ENCODE measurements around the gene CD52. TPM values are rescaled to one million over a fixed set of nuclear protein-coding genes. Genes with fewer than 3 reads are reported as not detected.

The CD52 gene
- polyA plus RNA-seq, 1 of the 3 experiments (the other 2 are of a cell fraction): not detected

DNA sequence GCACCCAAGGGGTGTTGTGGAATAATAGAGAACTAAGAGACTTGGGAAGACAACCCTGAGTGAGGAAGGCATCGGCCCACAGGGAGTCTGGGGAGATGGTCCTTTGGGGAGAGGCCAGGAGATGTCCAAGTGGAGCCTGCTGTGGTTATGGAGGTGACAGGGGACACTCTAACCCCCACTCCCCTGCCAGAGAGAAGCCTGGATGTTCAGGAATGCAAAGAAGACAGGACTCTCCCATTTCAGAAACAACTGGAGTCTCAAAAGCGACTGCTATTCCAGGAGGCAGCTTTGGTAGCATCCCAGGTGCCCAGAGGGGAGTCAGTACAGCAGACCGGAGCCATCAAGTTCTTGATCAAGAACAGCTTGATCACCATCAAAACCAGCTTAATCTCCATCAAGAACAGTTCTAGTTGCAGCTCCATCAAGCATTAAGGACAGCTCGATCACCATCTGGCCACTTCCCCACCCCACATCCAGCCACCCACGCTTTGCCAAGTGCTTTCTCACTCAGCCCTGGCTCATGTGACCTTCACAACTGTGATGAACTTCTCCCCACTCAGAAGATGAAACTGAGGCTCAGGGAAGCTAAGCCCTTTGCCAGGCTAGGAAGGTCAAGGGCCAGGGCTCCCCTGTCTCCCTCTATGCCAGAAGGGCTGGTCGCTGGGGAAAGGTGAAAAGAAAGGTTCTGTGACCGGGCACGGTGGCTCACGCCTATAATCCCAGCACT, 743 bp downstream of the CD52 start:
- no peak overlapping the region for H3K4me2 ChIP-seq
- peaks cover 8% of the 10 kb centered on the region; the same call in 1 of the 2 replicates for H3K27me3 ChIP-seq (ENCODE audit: insufficient read depth)
- ChIA-PET CTCF (interaction anchor here (1.0 to 10.4 kb wide), 5 partner anchors 11 to 85 kb away, joined by 3 to 213 read pairs (median 4); partner anchors contain the start of genes CEP85 and SH3BGRL3), POLR2A (no interaction called here)
- no peaks in the 10 kb centered on the region for H3F3A ChIP-seq (replicated peaks; ENCODE audit: insufficient read depth)
- TF ChIP-seq RXRA (IDR thresholded peaks at IDR 0.05; ENCODE audit: borderline replicate concordance, low read depth) (no peak), JUND (IDR thresholded peaks at IDR 0.05) (no peak), MEF2A (IDR thresholded peaks at IDR 0.05; ENCODE audit: borderline replicate concordance, low read depth) (no peak), EP300 (IDR thresholded peaks at IDR 0.05; ENCODE audit: borderline replicate concordance in 1 of 2, low read depth in 1 of 2, low read length in 1 of 2) (no peak), CHD2 (IDR thresholded peaks at IDR 0.05; ENCODE audit: low read length, partially characterized antibody) (no peak), SMC3 (IDR thresholded peaks at IDR 0.05; ENCODE audit: low read depth, low read length) (no peak), IRF3 (IDR thresholded peaks at IDR 0.05; ENCODE audit: low read depth, low read length) (no peak)
- TF ChIP-seq, protein P1, sequence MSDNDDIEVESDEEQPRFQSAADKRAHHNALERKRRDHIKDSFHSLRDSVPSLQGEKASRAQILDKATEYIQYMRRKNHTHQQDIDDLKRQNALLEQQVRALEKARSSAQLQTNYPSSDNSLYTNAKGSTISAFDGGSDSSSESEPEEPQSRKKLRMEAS (IDR thresholded peaks at IDR 0.05; ENCODE audit: low read depth): no peak
- H4K20me1 ChIP-seq (ENCODE audit: insufficient read depth): no peaks in the 10 kb centered on the region
- no peak overlapping the region for H3K9ac ChIP-seq
- no peaks in the 10 kb centered on the region for H3K9me3 ChIP-seq
- no peak overlapping the region for H3K4me3 ChIP-seq (ENCODE audit: low read depth in 2 of 2, low read length in 1 of 2)
- no peaks in the 10 kb centered on the region for H3K36me3 ChIP-seq (replicated peaks in 1 of 2; ENCODE audit: control insufficient read depth in 1 of 2, insufficient read depth in 2 of 2, low read length in 1 of 2)
- H2AFZ ChIP-seq (ENCODE audit: low read depth): no peak overlapping the region
- peaks cover 0 to 3% of the 10 kb centered on the region in 2 experiments; a peak in 1 of 4 replicates for H3K4me1 ChIP-seq (ENCODE audit: control insufficient read depth in 1 of 2, insufficient read depth in 2 of 2, low read depth in 1 of 2, low read length in 1 of 2)
- 75% methylated on average over 7 of the region's 9 CpGs for WGBS (ENCODE audit: low lambda C conversion rate)
- H3K79me2 ChIP-seq (ENCODE audit: insufficient read depth): no peaks in the 10 kb centered on the region
- DNase-seq: no peak
- no peak overlapping the region for H3K27ac ChIP-seq (ENCODE audit: low read depth in 2 of 2, low read length in 1 of 2)
- H3K9me2 ChIP-seq: no peaks in the 10 kb centered on the region

- H2AFZ ChIP-seq (ENCODE audit: low read depth): no peak overlapping the region
- POLR2A ChIA-PET: interaction anchor here (1.3 kb wide), 1 partner anchor 150 kb away, joined by 3 read pairs; no protein-coding TSS in a partner anchor
Observed at GRCh38 chr1:26320896-26321295, 3.1 kb downstream of the CD52 start.

More at GRCh38 chr1:26320896-26321295, 3.1 kb downstream of the CD52 start:
- H3K4me3 ChIP-seq (ENCODE audit: low read depth in 2 of 2, low read length in 1 of 2): no peak overlapping the region
- CTCF ChIA-PET: interaction anchor here (0.6 to 10.4 kb wide), 25 partner anchors 10 to 220 kb away, joined by 3 to 213 read pairs (median 8); partner anchors contain the start of genes CEP85, CRYBG2, SH3BGRL3 and UBXN11
- no peak overlapping the region for H3K4me2 ChIP-seq
- no CpG with 5 or more reads among the region's 2 CpGs for WGBS (ENCODE audit: low lambda C conversion rate)
- no peaks in the 10 kb centered on the region for H3K9me2 ChIP-seq
- H3K4me1 ChIP-seq (ENCODE audit: control insufficient read depth in 1 of 2, insufficient read depth in 2 of 2, low read depth in 1 of 2, low read length in 1 of 2): peaks cover 0 to 3% of the 10 kb centered on the region in 2 experiments; a peak in 1 of 4 replicates
- no peak for TF ChIP-seq FOXJ3 (CRISPR knock-in tag; IDR thresholded peaks at IDR 0.05)
- no peak for TF ChIP-seq GATA2 (CRISPR knock-in tag; IDR thresholded peaks at IDR 0.05)
- TF ChIP-seq TAF1 (IDR thresholded peaks at IDR 0.05; ENCODE audit: borderline replicate concordance, low read depth, low read length): no peak
- no peak for TF ChIP-seq NRF1 (IDR thresholded peaks at IDR 0.05; ENCODE audit: low read depth, low read length)
- no peak for TF ChIP-seq FOXM1 (IDR thresholded peaks at IDR 0.05; ENCODE audit: low read depth)
- TF ChIP-seq IRF3 (IDR thresholded peaks at IDR 0.05; ENCODE audit: low read depth, low read length): no peak
- no peak for TF ChIP-seq TCF12 (IDR thresholded peaks at IDR 0.05)
- H3K27ac ChIP-seq (ENCODE audit: low read depth in 2 of 2, low read length in 1 of 2): no peak overlapping the region
- H3K36me3 ChIP-seq (replicated peaks in 1 of 2; ENCODE audit: control insufficient read depth in 1 of 2, insufficient read depth in 2 of 2, low read length in 1 of 2): no peaks in the 10 kb centered on the region
- H3K9ac ChIP-seq: no peak overlapping the region
- H3F3A ChIP-seq (replicated peaks; ENCODE audit: insufficient read depth): no peaks in the 10 kb centered on the region
- H3K9me3 ChIP-seq: no peaks in the 10 kb centered on the region
- H4K20me1 ChIP-seq (ENCODE audit: insufficient read depth): no peaks in the 10 kb centered on the region
- no peak for DNase-seq
- no peaks in the 10 kb centered on the region for H3K27me3 ChIP-seq (ENCODE audit: insufficient read depth)
- no peaks in the 10 kb centered on the region for H3K79me2 ChIP-seq (ENCODE audit: insufficient read depth)
